Measurements from ENCODE around the gene MAP2K6.

Gene MAP2K6

GRCh38 chr17:69414408-69415274 is at the start of gene MAP2K6:
Gene MAP2K6, plus strand, starts transcription at chr17:69414697. Its CDS starts 288 bp downstream, at chr17:69414985.
- DNase-seq: peak; percentile 63 to 68

GRCh38 chr17:69367298-69367697 is 47.2 kb upstream of the MAP2K6 start:
- no peak for DNase-seq

GRCh38 chr17:69373069-69373468 is 41.4 kb upstream of the MAP2K6 start:
- DNase-seq: no peak

GRCh38 chr17:69375229-69375628 is 39.3 kb upstream of the MAP2K6 start:
- DNase-seq: no peak

- no peak for DNase-seq
Observed at GRCh38 chr17:69388822-69389442, 25.6 kb upstream of the MAP2K6 start.

- no peak for DNase-seq
Observed at GRCh38 chr17:69390795-69391501, 23.5 kb upstream of the MAP2K6 start.

GRCh38 chr17:69401251-69401650 is 13.2 kb upstream of the MAP2K6 start:
- DNase-seq: no peak

GRCh38 chr17:69402052-69402451 is 12.4 kb upstream of the MAP2K6 start:
- no peak for DNase-seq

- DNase-seq: no peak
Observed at GRCh38 chr17:69404399-69404798, 10.1 kb upstream of the MAP2K6 start.

- DNase-seq: no peak
Observed at GRCh38 chr17:69405096-69405495, 9.4 kb upstream of the MAP2K6 start.

- no peak for DNase-seq
Observed at GRCh38 chr17:69406941-69407340, 7.6 kb upstream of the MAP2K6 start.

- DNase-seq: no peak
Observed at GRCh38 chr17:69407759-69408158, 6.7 kb upstream of the MAP2K6 start.

GRCh38 chr17:69410671-69411070 is 3.8 kb upstream of the MAP2K6 start:
- no peak for DNase-seq

- no peak for DNase-seq
Observed at GRCh38 chr17:69411766-69412165, 2.7 kb upstream of the MAP2K6 start.

GRCh38 chr17:69412251-69412671 is 2.2 kb upstream of the MAP2K6 start:
- DNase-seq: no peak

- no peak for DNase-seq
Observed at GRCh38 chr17:69415431-69415830, 934 bp downstream of the MAP2K6 start.

- DNase-seq: no peak
Observed at GRCh38 chr17:69417545-69418483, 3.3 kb downstream of the MAP2K6 start.

GRCh38 chr17:69418535-69418934 is 4.0 kb downstream of the MAP2K6 start:
- DNase-seq: no peak

GRCh38 chr17:69423450-69423849 is 9.0 kb downstream of the MAP2K6 start:
- DNase-seq: peak in 1 of 2 donors; percentile 11

- no peak for DNase-seq
Observed at GRCh38 chr17:69424287-69425041, 10.0 kb downstream of the MAP2K6 start.

GRCh38 chr17:69425978-69426377 is 11.5 kb downstream of the MAP2K6 start:
- no peak for DNase-seq

Measured in stimulated activated CD4-positive, alpha-beta T cell treated with anti-CD3 and anti-CD28 coated beads, Interleukin-2, amount 100 ng/mL, for 48 hours (primary cell).